Effector CD4-positive, alpha-beta T cell (primary cell): ENCODE measurements around the gene PPP3R1.

Source experiments
- DNase-seq: peaks from one replicate; pipeline ENCODE4 v3.0.0-alpha.2; 2020

Gene PPP3R1

DNA sequence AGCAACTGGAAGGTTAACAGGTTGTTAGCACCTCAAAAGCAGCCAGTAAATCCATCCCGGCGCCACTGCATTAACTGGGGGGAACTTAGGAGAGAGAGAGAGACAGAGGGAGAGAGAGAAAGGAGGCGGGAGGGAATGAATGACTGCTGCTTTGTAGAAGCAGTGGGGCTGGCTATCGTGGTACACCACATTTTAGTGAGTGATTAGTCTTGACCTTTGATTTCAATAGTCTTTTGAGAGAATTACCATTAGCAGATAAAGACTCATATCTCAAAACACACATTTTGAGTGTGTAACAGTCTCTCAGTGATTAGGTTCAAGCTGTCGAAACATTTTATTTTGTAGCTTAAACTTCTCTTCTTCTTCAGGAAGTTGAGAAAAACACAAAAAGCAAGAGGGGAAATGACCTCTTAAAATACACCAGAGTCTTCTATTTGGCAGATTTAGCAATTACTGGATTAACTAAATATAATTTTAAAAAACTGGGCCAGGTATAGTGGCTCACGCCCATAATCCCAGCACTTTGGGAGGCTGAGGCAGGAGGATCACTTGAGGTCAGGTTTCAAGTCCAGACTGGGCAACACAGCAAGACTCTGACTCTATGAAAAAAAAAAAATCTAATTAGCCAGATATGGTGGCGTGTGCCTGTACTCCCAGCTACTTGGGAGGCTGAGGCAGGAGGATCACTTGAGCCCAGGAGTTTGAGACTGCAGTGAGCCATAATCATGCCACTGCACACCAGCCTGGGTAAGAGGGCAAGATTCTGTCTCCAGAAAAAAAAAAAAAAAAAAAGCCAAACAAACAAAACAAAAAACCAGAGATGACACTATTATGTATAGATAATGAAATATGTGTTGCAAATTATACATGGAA, 116.6 kb downstream of the PPP3R1 start:
- no peak for DNase-seq

DNA sequence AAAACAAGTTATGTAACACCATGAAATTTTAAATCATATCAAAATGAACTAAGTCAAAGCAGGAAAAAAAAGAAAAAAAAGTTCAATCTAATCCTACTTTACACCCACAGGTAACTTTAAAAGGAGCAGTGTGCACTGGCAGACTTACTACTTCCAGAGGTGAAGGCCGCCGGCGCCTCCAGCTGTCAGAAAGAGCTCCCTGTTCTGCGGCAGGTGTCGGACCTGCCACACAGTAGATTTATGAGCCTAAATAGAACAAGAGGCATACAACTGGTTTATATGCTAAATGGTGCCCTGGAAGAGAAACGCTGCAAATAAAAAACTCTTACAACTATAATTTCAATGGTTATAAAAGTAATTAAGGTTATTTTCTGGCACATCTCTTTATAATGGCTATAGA, 117.8 kb downstream of the PPP3R1 start:
- DNase-seq, result no peak

DNA sequence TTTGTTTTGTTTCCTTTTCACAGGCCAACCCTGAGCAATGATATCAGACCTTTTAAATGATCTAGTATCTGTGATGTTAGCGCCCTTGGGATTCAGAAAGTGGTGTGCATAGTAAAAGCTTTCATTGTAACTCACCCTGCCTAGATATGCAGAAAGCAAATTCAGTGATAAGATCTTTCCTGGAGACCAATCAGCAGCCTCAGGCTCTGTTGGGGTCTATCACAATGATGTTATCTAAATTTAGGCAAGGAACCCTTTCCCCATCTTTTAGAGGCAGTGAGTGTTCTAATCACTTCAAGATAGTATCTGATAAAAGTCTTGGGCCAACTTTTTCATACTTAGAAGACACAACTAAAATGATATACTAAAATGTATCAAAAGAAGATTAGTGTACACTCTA, 118.2 kb downstream of the PPP3R1 start:
- no peak for DNase-seq
